M059J (cell line): Measurements from ENCODE around the gene KIAA0040. TPM values are rescaled to one million over a fixed set of nuclear protein-coding genes. Genes with fewer than 3 reads are reported as not detected.
A peak's percentile ranks its signal among the peaks of the same experiment; 100 is the strongest.
"Not testable (repeated sequence)": the region's sequence is repeated elsewhere in the genome, so short reads cannot be mapped to it uniquely, and the experiment has no call there.

ENCODE experiments used
- DNase-seq: peaks from one replicate; pipeline ENCODE4 v3.0.0-alpha.2; 2012; ENCODE audit warnings: low read depth
- total RNA-seq: library from RNA; depleted of rRNA; stranded (reverse); fragments of >200 nt; shearing (Covaris generic); gene quantifications from 2 replicates; pipeline ENCODE4 v1.2.3, GENCODE V29; 2014

Gene KIAA0040
- total RNA-seq, 1 experiment from 2014 or later: 4.6 TPM

DNA sequence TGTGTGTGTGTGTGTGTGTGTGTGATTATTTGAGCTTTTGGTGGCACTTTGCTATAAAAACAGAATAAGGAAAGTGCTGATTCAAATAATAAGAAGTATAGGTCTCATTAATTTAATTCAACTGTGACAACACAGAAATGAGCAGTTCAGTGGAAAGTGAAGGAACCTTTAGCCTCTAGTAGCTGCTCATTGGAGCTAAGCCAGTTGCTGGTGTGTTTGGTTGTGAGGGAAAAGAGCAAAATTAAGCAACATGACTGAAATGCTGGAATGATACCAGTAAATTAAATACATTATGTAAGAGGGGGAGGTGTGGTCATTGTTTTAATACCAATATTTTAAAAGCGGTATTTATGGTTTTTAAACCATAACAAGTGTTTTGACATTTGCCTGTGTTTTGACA lies 55.2 kb downstream of the KIAA0040 start:
- DNase-seq: no peak

DNA sequence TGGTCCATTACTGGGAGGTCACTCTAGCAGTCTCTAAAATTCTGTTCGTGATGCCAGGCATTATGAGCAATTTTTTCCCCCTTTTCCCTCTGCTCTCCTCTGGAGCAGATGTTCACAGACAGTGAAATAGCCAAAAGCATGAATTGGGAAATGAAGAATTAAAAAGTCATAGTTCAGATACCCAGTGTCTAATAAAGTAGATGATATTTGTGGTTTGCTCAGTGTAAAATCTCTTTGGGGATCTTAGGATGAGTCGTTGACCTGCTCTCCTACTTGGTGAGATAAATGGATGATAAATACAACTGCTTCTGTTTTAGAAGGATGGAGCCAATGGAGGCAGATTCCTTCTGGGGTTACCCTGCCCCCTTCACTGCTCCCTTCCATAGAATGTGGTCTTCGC lies 56.3 kb downstream of the KIAA0040 start:
- DNase-seq: no peak

DNA sequence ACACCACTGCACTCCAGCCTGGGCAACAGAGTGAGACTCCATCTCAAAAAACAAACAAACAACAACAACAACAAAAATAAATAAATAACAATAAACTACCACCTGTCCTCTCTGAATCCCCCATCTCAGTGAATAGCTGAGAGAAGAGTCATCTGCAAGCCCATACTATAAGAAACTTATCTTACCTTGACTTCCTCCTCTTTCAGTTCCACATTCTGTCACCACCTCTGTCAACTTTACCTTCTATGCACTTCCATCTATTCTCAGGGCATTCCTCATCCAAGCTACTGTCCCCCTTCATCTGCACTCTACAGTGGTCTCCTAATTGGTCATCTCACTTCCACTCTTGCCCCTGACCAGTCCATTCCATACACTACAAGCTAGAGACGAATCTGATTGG lies 58.1 kb downstream of the KIAA0040 start:
- no peak for DNase-seq

DNA sequence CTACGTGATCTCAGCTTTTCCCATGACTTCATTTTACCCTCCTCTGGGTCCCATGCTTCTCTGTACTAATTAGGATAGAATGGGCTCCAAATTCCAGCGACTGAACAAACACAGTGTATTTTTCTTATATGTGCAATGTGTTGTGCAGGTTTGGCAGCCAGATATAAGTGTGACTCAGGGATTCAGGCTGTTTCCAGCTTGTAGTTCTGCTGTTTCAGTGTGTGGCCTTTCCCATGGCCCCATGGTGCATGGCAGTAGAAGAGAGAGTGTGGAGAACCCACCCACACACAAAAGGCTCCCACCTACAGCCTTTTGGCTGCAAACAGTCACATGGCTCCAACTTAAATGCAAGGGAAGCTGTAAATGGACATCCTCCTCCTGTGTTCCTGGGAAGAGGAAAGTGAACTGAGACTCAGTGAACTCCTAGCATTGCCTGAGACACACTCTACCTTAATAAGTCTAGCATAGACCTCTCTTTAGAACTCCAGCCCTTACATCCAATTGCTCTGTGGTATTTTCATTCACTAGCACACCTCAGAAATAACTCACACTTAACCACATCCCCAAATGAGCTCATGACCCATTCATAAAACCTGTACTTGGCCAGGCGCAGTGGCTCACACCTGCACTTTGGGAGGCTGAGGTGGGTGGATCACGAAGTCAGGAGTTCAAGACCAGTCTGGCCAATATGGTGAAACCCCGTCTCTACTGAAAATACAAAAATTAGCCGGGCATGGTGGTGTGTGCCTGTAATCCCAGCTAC lies 58.7 kb downstream of the KIAA0040 start:
- DNase-seq: no peak

DNA sequence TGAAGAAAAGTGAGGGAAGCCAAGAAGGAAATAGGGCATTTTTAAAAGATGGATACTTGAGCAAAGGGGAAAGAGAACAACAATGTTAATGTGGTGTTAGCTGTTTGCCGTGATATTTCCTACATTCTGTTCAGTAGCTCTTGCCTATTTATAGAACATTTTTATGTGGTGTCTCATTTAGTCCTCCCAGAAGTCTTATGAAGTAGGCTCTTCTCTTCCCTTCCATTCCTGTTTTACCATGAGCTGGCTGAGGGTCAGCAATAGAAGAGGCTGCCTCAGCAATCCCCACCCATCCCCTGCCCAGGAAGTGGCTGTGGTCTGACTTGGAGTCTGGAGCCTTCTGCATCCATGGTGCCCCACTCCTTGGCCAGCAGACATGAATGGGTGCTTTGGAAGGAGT lies 60.1 kb downstream of the KIAA0040 start:
- DNase-seq: peak; percentile 38

DNA sequence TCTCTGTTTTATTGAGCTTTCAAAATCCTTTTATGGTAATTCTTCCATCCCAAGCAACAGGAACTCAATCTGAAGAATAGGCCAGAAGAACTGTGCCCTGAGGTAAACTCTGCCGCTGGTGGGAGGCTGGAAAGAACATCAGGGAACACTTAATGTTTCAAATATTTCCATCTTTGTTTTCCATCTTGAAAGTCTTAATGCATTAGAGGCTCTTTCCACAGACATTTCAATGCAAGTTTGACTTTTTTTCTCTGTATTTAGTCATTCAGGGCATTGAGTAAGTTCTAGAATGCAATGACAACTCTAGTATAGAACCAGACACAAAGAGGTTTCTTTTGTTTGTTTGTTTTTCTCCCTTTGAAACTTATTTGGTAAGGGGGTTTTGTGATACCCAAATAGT lies 61.5 kb downstream of the KIAA0040 start:
- DNase-seq: no peak

DNA sequence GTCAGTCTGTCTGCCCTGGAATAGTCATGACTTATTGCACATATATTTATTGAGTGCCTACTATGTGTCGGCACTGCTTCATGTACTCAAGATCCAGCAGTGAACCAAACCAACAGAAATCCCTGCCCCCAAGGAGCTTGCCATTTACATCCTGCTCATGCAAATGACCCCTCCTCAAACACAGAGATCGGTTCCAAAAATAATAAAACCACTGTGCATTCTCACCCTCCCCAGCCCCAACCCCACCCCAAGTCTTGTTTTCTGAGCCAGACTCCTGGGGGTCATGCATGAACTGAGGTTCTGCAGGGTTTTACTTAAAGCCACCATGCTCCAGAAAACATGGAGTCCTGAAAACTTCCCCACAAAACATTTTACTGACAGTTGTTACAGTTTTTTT lies 61.9 kb downstream of the KIAA0040 start:
- DNase-seq: no peak

DNA sequence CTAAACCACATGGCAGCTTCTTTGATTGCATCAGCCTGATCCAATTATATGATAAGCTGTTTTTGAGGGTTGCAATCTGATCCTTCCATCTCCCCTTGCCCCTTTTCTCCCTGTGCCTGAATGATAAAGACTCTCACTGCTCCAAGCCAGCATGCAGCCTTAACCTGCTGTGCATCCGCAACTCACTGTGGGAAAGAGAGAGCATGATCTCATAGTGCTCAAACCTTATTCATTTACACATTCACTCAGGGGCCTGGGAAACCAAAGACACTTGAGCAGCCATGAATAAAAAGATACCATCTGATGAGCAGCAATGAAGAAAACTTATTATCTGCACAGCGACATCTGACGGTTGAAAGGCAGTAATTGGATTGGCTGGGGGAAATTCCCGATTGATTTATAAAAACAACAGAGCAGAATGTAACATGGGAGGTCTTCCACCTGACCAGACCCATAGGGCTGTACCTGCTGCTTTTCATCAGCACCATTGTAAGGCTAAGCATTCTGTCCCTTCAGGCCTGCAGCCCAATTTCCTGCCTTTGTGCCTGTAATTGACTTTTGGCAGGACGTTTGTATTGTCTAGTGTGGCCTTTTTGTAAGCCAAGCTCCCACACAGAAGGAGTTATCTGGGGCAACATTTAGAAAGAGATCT lies 62.5 kb downstream of the KIAA0040 start:
- peak; percentile 14 for DNase-seq

DNA sequence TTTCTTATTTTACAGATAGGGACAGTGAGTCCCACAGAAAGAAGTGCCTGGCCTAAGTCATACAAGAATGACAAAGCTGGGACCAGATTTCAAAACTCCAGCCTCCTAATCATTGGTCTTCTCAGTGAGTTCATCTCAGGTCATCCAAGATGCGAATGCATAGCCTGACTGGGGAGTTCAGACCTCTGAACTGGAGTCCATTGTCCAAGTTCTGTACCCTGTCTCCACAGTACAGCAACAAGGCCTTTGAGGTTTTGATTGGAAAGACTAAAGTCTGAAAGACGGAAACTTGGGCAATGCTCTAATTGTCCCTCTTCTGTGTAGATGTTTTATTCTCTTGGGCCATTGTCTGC lies 63.0 kb downstream of the KIAA0040 start:
- DNase-seq: no peak

DNA sequence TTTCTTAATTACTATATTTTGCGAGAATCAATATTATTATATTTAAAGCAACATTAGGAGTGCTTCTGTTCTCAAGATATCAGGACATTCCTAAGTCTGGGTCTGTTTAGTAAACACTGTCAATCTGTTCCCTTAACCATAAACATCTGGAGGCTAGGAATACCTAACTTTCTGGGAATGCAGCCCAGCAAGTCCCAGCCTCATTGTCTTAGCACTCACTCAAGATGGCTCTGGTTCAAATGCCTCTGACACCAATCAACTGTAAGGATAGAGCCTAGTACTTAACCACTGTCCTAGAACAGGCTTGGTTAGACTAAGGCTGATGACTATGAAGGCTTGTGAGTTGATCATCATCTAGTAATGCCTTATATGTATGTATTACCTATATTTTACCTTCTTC lies 63.4 kb downstream of the KIAA0040 start:
- DNase-seq: peak; percentile 38

DNA sequence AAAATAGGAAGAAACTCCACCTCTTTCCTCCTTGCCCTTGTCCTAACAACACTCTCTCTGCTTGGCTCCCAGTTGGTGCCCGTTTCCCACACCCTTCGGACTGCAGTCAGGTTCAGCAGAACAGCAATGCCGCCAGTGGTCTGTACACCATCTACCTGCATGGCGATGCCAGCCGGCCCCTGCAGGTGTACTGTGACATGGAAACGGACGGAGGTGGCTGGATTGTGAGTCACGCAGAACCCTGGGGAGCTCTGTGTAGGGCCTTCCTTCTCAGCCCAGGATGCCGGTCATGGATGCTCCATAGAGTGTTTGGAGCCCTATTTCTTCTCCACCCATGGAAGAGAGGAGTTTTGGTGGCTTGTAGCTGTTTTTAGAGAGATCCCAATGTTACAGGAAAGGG lies 64.1 kb downstream of the KIAA0040 start:
- no peak for DNase-seq

DNA sequence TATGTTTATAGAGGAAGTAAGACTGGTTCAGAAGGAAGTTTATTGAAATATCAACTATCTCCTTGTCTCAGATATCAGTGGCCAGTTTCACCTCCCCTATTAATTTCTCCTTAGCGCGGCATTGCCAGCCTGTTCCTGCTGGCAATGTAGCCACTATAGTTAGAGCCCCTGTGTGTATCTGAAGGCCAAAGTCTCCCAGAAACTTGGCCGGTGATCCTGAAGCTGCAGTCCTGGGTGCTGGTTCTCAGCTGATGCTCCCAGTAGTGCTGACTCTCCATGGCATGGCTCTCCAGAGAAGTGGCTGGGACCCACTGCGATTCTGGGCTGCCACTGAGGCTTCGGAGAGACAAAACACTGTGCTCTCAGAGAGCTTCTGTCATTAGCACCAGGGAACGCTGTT lies 65.0 kb downstream of the KIAA0040 start:
- DNase-seq: no peak

DNA sequence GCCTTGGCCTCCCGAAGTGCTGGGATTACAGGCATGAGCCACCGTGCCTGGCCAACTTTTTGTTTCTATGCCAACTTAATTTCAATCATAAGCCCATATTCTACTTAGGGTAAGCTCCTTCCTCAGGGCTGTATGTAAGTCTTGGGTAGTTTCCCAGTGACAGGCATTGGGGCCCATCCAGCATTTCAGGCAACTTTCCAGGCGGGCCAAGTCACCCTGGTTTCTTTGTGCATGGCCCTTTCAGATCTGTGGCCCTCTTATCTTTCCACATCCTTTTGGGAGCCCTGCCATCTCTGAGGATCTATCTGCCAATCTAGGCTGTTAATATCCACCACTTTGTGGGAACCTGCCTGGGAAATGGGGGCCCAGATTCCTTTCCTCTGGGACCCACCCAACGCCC lies 66.2 kb downstream of the KIAA0040 start:
- peak; percentile 31 for DNase-seq

DNA sequence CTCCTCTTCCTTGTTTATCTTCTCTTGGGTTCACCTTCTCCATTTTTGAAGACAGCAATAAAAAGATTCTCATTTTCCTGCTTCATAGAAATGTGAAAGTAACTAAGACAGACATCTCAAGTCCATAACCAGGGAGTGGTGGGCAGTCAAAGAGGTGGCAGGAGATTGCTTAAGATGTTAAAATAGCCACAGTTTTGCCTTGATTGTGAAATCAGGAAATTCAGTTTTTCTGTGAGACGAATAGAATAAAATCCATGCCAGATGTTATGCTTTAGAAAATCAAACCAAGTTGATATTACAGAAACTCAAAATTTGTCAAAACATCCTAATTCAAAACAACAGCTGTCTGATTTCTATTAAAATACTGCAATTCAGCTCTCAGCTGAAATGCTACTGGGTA lies 67.7 kb downstream of the KIAA0040 start:
- DNase-seq: no peak

DNA sequence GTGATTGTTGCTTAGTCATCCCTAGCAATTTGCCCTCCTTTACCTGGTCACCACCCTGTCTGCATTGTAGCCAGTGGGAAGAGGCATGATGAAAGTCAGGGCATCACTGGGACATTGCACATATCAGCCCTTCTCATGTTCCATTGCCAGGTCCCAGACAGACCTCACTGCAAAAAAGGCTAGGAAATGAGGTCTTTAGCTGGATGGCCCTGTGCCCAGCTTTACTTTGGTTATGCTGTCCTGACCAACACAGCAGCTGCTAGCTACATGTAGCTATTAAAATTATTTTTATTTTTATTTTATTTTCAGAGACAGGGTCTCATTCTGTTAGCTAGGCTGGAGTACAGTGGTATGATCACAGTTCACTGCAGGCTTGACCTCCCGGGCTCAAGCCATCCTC lies 72.1 kb downstream of the KIAA0040 start:
- DNase-seq: no peak

DNA sequence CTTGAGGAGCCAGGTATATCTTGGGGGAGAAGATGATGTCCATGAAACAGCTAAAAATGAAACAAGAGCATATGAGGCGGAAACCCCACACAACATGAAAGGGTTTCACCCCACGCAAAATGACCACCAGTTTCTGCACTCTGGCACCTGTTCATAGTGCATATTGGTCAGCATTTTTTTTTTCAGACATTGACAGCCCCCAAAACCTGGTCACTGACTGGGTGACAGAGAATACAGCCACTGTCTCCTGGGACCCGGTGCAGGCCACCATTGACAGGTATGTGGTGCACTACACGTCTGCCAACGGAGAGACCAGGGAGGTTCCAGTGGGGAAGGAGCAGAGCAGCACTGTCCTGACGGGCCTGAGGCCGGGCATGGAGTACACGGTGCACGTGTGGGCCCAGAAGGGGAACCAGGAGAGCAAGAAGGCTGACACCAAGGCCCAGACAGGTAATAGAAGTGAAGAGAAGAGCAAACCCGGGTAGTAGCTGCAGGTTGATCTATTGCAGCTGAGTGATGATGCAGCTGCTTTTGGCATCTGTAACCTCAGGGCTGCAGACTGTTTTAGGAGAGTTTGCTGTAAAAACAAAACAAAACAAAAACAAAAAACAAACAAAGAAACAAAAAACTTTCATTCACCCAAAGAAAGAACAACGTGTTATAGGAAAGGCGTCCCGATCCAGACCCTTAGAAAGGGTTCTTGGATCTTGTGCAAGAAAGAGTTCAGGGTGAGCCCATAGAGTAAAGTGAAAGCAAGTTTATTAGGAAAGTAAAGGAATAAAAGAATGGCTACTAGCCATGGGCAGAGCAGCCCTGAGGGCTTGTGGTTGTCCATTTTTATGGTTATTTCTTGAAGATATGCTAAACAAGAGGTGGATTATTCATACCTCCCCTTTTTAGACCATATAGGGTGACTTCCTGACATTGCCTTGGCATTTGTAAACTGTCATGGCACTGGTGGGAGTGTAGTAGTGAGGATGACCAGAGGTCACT lies 73.9 kb downstream of the KIAA0040 start:
- DNase-seq: peak; percentile 24

DNA sequence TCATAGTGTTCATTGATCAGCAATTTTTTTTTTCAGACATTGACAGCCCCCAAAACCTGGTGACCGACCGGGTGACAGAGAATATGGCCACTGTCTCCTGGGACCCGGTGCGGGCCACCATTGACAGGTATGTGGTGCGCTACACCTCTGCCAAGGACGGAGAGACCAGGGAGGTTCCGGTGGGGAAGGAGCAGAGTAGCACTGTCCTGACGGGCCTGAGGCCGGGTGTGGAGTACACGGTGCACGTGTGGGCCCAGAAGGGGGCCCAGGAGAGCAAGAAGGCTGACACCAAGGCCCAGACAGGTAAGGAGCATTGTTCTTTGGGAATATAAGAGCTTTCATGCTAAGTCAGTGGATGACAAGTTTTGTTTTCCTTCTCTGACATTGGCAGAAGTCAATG lies 75.7 kb downstream of the KIAA0040 start:
- DNase-seq: no peak

DNA sequence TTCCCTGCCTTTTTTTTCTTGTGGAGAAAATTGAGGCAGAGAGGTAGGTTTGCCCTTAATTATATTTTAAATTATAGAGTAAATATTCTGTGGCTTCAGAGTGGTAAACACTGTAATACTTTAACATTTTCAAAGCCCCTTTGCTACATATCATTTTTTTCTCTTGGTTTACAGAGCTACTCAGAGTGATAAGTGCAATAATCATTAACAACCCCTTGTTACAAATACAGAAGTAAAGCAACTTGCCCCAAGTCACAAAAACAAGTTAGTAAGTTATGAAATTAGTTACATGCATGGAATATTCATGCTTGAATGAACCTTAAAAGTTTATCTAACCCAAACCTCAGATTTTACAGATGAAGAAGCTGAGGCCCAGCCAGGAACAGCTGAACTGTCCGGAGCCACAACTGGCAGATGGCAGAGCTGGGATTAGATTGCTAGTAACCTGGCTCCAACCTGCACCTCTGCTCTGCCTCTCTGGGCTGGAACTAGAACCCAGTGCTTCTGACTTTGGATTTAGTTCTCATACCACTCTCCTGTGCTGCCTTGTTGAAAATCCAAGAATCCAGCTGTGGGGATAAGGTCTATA lies 76.3 kb downstream of the KIAA0040 start:
- no peak for DNase-seq

DNA sequence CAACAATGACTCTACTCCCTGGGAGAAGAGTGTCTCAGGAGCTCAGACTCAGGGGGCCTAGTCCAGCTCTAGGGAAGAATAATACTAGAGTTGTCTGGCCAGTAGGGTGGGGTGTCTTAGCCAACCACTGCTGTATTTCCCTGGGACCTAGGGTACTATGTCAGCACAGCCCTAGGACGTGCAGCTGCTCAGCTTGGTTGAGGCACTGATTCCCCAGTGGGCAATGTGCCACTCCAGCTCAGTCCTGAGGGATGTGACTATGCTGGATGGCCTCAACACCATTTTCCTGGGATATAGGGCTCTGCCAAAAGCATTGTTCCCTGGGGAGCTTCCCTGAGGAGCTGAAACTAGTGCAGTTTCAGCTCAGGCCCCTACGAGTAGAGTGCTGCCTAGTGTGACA lies 77.6 kb downstream of the KIAA0040 start:
- no peak for DNase-seq

DNA sequence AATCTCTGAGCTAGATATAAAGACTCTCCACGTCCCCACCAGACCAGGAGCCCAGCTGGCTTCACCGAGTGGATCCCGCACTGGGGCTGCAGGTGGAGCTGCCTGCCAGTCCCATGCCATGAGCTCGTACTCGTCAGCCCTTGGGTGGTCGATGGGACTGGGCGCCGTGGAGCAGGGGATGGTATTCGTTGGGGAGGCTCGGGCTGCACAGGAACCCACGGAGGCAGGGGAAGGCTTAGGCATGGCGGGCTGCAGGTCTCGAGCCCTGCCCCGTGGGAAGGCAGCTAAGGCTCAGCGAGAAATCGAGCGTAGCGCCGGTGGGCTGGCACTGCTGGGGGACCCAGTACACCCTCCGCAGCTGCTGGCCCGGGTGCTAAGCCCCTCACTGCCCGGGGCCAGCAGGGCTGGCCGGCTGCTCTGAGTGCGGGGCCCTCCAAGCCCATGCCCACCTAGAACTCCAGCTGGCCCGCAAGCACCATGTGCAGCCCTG lies 84.2 kb downstream of the KIAA0040 start:
- not testable (repeated sequence) for DNase-seq
